IPS-20b (cell line): ENCODE measurements around the gene PKP2.

ENCODE experiments used
- H3K27ac ChIP-seq: one replicate; pipeline ENCODE4 v1.5.1; 2013; ENCODE audit warnings: low read length
- H3K27me3 ChIP-seq: 2 replicates; pipeline ENCODE4 v1.6.1; 2013; ENCODE audit warnings: mild to moderate bottlenecking, low read length, inconsistent platforms; ENCODE audit not compliant: insufficient read depth
- H3K36me3 ChIP-seq: 2 replicates; pipeline ENCODE4 v1.6.1; 2013; ENCODE audit warnings: low read depth, mild to moderate bottlenecking, inconsistent platforms, low read length, moderate library complexity; ENCODE audit not compliant: insufficient read depth
- H3K4me1 ChIP-seq: 2 replicates; pipeline ENCODE4 v1.6.1; 2013; ENCODE audit warnings: mild to moderate bottlenecking, control low read depth, inconsistent platforms, low read length, moderate library complexity; ENCODE audit not compliant: insufficient read depth
- H3K4me3 ChIP-seq: 2 replicates; pipeline ENCODE4 v1.5.1; 2013; ENCODE audit warnings: mild to moderate bottlenecking, low read length, inconsistent platforms
- H3K9ac ChIP-seq: 2 replicates; pipeline ENCODE4 v1.6.1; 2013; ENCODE audit warnings: low read depth, mild to moderate bottlenecking, inconsistent platforms, low read length, moderate library complexity
- H3K9me3 ChIP-seq: 2 replicates; pipeline ENCODE4 v1.6.1; 2013; ENCODE audit warnings: mild to moderate bottlenecking, low read depth, low read length, inconsistent platforms; ENCODE audit not compliant: insufficient read depth

PKP2 gene

GRCh38 chr12:32801269-32801980 lies 95.2 kb downstream of the PKP2 start:
- Histone ChIP-seq H3K9ac (no peak overlapping the region), H3K27me3 (no peaks in the 10 kb centered on the region), H3K27ac (no peak overlapping the region), H3K9me3 (no peaks in the 10 kb centered on the region), H3K4me3 (no peak overlapping the region), H3K4me1 (no peaks in the 10 kb centered on the region), H3K36me3 (0 out of 2 replicates have a peak, but pooled peaks cover 4% of the 10 kb centered on the region)

GRCh38 chr12:32794281-32794680 lies 102.3 kb downstream of the PKP2 start:
- peaks cover 19% of the 10 kb centered on the region for H3K36me3 ChIP-seq
- H3K4me1 ChIP-seq = no peaks in the 10 kb centered on the region
- H3K9ac ChIP-seq = no peak overlapping the region
- no peaks in the 10 kb centered on the region for H3K27me3 ChIP-seq
- H3K27ac ChIP-seq = no peak overlapping the region
- no peaks in the 10 kb centered on the region for H3K9me3 ChIP-seq
- H3K4me3 ChIP-seq = no peak overlapping the region

- no peak overlapping the region for H3K9ac ChIP-seq
- peaks cover 7% of the 10 kb centered on the region for H3K36me3 ChIP-seq
- H3K9me3 ChIP-seq = no peaks in the 10 kb centered on the region
- H3K4me3 ChIP-seq = no peak overlapping the region
- no peaks in the 10 kb centered on the region for H3K4me1 ChIP-seq
- no peaks in the 10 kb centered on the region for H3K27me3 ChIP-seq
- H3K27ac ChIP-seq = no peak overlapping the region
These were observed 106.7 kb downstream of the PKP2 start for GRCh38 chr12:32789916-32790315.

GRCh38 chr12:32789446-32789845 lies 107.1 kb downstream of the PKP2 start:
- Histone ChIP-seq H3K27ac (no peak overlapping the region), H3K4me3 (no peak overlapping the region), H3K9ac (no peak overlapping the region), H3K27me3 (no peaks in the 10 kb centered on the region), H3K36me3 (peaks cover 7% of the 10 kb centered on the region), H3K9me3 (no peaks in the 10 kb centered on the region), H3K4me1 (no peaks in the 10 kb centered on the region)

- H3K9ac ChIP-seq = no peak overlapping the region
- no peaks in the 10 kb centered on the region for H3K4me1 ChIP-seq
- H3K9me3 ChIP-seq = no peaks in the 10 kb centered on the region
- H3K27ac ChIP-seq = no peak overlapping the region
- H3K36me3 ChIP-seq = peaks cover 7% of the 10 kb centered on the region
- no peaks in the 10 kb centered on the region for H3K27me3 ChIP-seq
- H3K4me3 ChIP-seq = no peak overlapping the region
These were observed 108.2 kb downstream of the PKP2 start for GRCh38 chr12:32788405-32788804.

GRCh38 chr12:32785557-32785956 lies 111.0 kb downstream of the PKP2 start:
- Histone ChIP-seq H3K27me3 (no peaks in the 10 kb centered on the region), H3K9ac (no peak overlapping the region), H3K27ac (no peak overlapping the region), H3K9me3 (no peaks in the 10 kb centered on the region), H3K4me1 (no peaks in the 10 kb centered on the region), H3K36me3 (no peaks in the 10 kb centered on the region), H3K4me3 (no peak overlapping the region)

GRCh38 chr12:32783029-32783428 lies 113.5 kb downstream of the PKP2 start:
- H3K36me3 ChIP-seq = no peaks in the 10 kb centered on the region
- H3K27me3 ChIP-seq = no peaks in the 10 kb centered on the region
- no peak overlapping the region for H3K4me3 ChIP-seq
- H3K4me1 ChIP-seq = no peaks in the 10 kb centered on the region; the same call in 1 of the 2 replicates
- H3K9me3 ChIP-seq = no peaks in the 10 kb centered on the region
- no peak overlapping the region for H3K27ac ChIP-seq
- no peak overlapping the region for H3K9ac ChIP-seq

GRCh38 chr12:32780071-32780470 lies 116.5 kb downstream of the PKP2 start:
- Histone ChIP-seq H3K4me1 (no peaks in the 10 kb centered on the region; the same call in 1 of the 2 replicates), H3K27me3 (no peaks in the 10 kb centered on the region), H3K36me3 (no peaks in the 10 kb centered on the region), H3K27ac (no peak overlapping the region), H3K4me3 (no peak overlapping the region), H3K9me3 (no peaks in the 10 kb centered on the region), H3K9ac (no peak overlapping the region)

GRCh38 chr12:32777691-32778175 lies 118.8 kb downstream of the PKP2 start:
- Histone ChIP-seq H3K36me3 (no peaks in the 10 kb centered on the region), H3K4me1 (no peaks in the 10 kb centered on the region; the same call in 1 of the 2 replicates), H3K4me3 (no peak overlapping the region), H3K27ac (no peak overlapping the region), H3K27me3 (no peaks in the 10 kb centered on the region), H3K9ac (no peak overlapping the region), H3K9me3 (no peaks in the 10 kb centered on the region)

GRCh38 chr12:32777159-32777558 lies 119.4 kb downstream of the PKP2 start:
- Histone ChIP-seq H3K9ac (no peak overlapping the region), H3K4me1 (no peaks in the 10 kb centered on the region; the same call in 1 of the 2 replicates), H3K36me3 (no peaks in the 10 kb centered on the region)

GRCh38 chr12:32776258-32776657 lies 120.3 kb downstream of the PKP2 start:
- Histone ChIP-seq H3K27ac (no peak overlapping the region), H3K9me3 (no peaks in the 10 kb centered on the region), H3K4me3 (no peak overlapping the region), H3K4me1 (no peaks in the 10 kb centered on the region; the same call in 1 of the 2 replicates), H3K36me3 (no peaks in the 10 kb centered on the region), H3K27me3 (no peaks in the 10 kb centered on the region), H3K9ac (no peak overlapping the region)

More at GRCh38 chr12:32777159-32777558, 119.4 kb downstream of the PKP2 start:
- Histone ChIP-seq H3K4me3 (no peak overlapping the region), H3K27me3 (no peaks in the 10 kb centered on the region), H3K9me3 (no peaks in the 10 kb centered on the region), H3K27ac (no peak overlapping the region)

- Histone ChIP-seq H3K27ac (no peak overlapping the region), H3K4me3 (no peak overlapping the region), H3K9me3 (no peaks in the 10 kb centered on the region), H3K36me3 (no peaks in the 10 kb centered on the region), H3K27me3 (no peaks in the 10 kb centered on the region), H3K4me1 (no peaks in the 10 kb centered on the region), H3K9ac (no peak overlapping the region)
These were observed 122.9 kb downstream of the PKP2 start for GRCh38 chr12:32773691-32774090.
